Neural cell (in vitro differentiated cells): ENCODE data around the gene TM2D3. TPM values are rescaled to one million over a fixed set of nuclear protein-coding genes. Genes with fewer than 3 reads are reported as not detected.

Experiments
- H2AFZ ChIP-seq: fragments of 200-600, 300-800 bp; sonication (generic), shearing (Covaris generic); 2 replicates; pipeline ENCODE4 v1.6.0; 2014; ENCODE audit warnings: low read depth, mild to moderate bottlenecking, antibody characterized with exemption, low read length, moderate library complexity
- H3F3A ChIP-seq: fragments of 200-600 bp; shearing (Covaris generic); 2 replicates; pipeline ENCODE4 v1.6.1; 2016; ENCODE audit warnings: mild to moderate bottlenecking, moderate library complexity, mixed read lengths, antibody characterized with exemption, low read length; ENCODE audit not compliant: insufficient read depth, poor library complexity, severe bottlenecking
- H3K27ac ChIP-seq: fragments of 200-600, 300-800 bp; sonication (generic), shearing (Covaris generic); 2 replicates; pipeline ENCODE4 v1.5.1; 2014; ENCODE audit warnings: mild to moderate bottlenecking, low read length, moderate library complexity
- H3K27me3 ChIP-seq: fragments of 300-800, 200-600 bp; sonication (generic), shearing (Covaris generic); 2 replicates; pipeline ENCODE4 v1.6.0; 2014; ENCODE audit warnings: mild to moderate bottlenecking, low read depth, low read length, moderate library complexity; ENCODE audit not compliant: insufficient read depth
- H3K36me3 ChIP-seq: fragments of 300-800, 200-600 bp; sonication (generic), shearing (Covaris generic); 2 replicates; pipeline ENCODE4 v1.5.1; 2014; ENCODE audit warnings: mild to moderate bottlenecking, antibody characterized with exemption, low read length, moderate library complexity; ENCODE audit not compliant: insufficient read depth
- H3K4me2 ChIP-seq: fragments of 300-800, 200-600 bp; sonication (generic), shearing (Covaris generic); 2 replicates; pipeline ENCODE4 v1.6.0; 2014; ENCODE audit warnings: mild to moderate bottlenecking, low read length
- H3K4me3 ChIP-seq: fragments of 300-800, 200-600 bp; sonication (generic), shearing (Covaris generic); 2 replicates; pipeline ENCODE4 v1.5.1; 2014; ENCODE audit warnings: mild to moderate bottlenecking, low read length, moderate library complexity
- H3K79me2 ChIP-seq: fragments of 200-600 bp; shearing (Covaris generic); replicated peaks from 2 replicates; pipeline ENCODE4 v1.6.0; 2014; ENCODE audit warnings: mild to moderate bottlenecking, low read length, moderate library complexity; ENCODE audit not compliant: insufficient read depth
- H3K9ac ChIP-seq: fragments of 300-800, 200-600 bp; sonication (generic), shearing (Covaris generic); 2 replicates; pipeline ENCODE4 v1.6.1; 2016; ENCODE audit warnings: mild to moderate bottlenecking, low read length, mixed read lengths
- H3K9me2 ChIP-seq: fragments of 200-600 bp; shearing (Covaris generic); 2 replicates; pipeline ENCODE4 v1.6.1; 2016; ENCODE audit warnings: mild to moderate bottlenecking, low read length, mixed read lengths; ENCODE audit not compliant: insufficient read depth
- H3K9me3 ChIP-seq: fragments of 200-600, 300-800 bp; sonication (generic), shearing (Covaris generic); 2 replicates; pipeline ENCODE4 v1.6.1; 2016; ENCODE audit warnings: mild to moderate bottlenecking, mixed run types, low read length, moderate library complexity, mixed read lengths
- H4K20me1 ChIP-seq: fragments of 200-600 bp; shearing (Covaris generic); 2 replicates; pipeline ENCODE4 v1.6.1; 2016; ENCODE audit warnings: mild to moderate bottlenecking, mixed run types; ENCODE audit not compliant: insufficient read depth
- EP300 ChIP-seq: fragments of 450-650 bp; conservative IDR thresholded peaks from 2 replicates; pipeline ENCODE4 v1.6.1; 2014; ENCODE audit warnings: antibody characterized with exemption, mild to moderate bottlenecking, moderate library complexity; ENCODE audit not compliant: poor library complexity, severe bottlenecking
- EZH2 ChIP-seq: fragments of 200-600, 300-800 bp; shearing (Covaris generic), sonication (generic); IDR thresholded peaks from 2 replicates; pipeline ENCODE4 v1.6.1; 2014; ENCODE audit warnings: antibody characterized with exemption, low read length, borderline replicate concordance, mild to moderate bottlenecking; ENCODE audit not compliant: insufficient read depth, poor library complexity, severe bottlenecking
- MXI1 ChIP-seq: fragments of 450-650 bp; conservative IDR thresholded peaks from 2 replicates; pipeline ENCODE4 v1.6.1; 2014; ENCODE audit warnings: antibody characterized with exemption, mild to moderate bottlenecking; ENCODE audit not compliant: poor library complexity, severe bottlenecking
- POLR2AphosphoS5 ChIP-seq: IDR thresholded peaks from 2 replicates; pipeline ENCODE4 v1.6.1; 2012
- RAD21 ChIP-seq: fragments of 450-650 bp; conservative IDR thresholded peaks from 2 replicates; pipeline ENCODE4 v1.6.1; 2014; ENCODE audit warnings: antibody characterized with exemption, mild to moderate bottlenecking, moderate library complexity
- REST ChIP-seq: IDR thresholded peaks from 2 replicates; pipeline ENCODE4 v1.6.1; 2012; ENCODE audit warnings: borderline replicate concordance
- SMC3 ChIP-seq: fragments of 450-650 bp; conservative IDR thresholded peaks from 2 replicates; pipeline ENCODE4 v1.6.1; 2014; ENCODE audit warnings: antibody characterized with exemption, mild to moderate bottlenecking, moderate library complexity; ENCODE audit not compliant: poor library complexity
- TAF1 ChIP-seq: IDR thresholded peaks from 2 replicates; pipeline ENCODE4 v1.6.1; 2012; ENCODE audit warnings: low read depth
- polyA plus RNA-seq: library from polyadenylated mRNA; depleted of rRNA; stranded (reverse); fragments of >200 nt; gene quantifications from 2 replicates; pipeline ENCODE4 v1.2.3, GENCODE V29; 2014

Gene TM2D3
- polyA plus RNA-seq, 1 donor from 2014 or later, result 343 TPM

- Histone ChIP-seq H3K27me3 (no peaks in the 10 kb centered on the region), H3K27ac (no peak overlapping the region), H4K20me1 (no peaks in the 10 kb centered on the region), H3K4me3 (no peak overlapping the region), H3K4me2 (no peak overlapping the region), H3K36me3 (no peaks in the 10 kb centered on the region), H3K9me3 (no peaks in the 10 kb centered on the region), H2AFZ (no peak overlapping the region), H3F3A (no peaks in the 10 kb centered on the region), H3K9ac (no peak overlapping the region), H3K9me2 (no peaks in the 10 kb centered on the region), H3K79me2 (no peaks in the 10 kb centered on the region)
- TF ChIP-seq EP300 (no peak), POLR2AphosphoS5 (no peak), REST (no peak), TAF1 (no peak), MXI1 (no peak), EZH2 (no peak), SMC3 (no peak), RAD21 (no peak)
Observed at GRCh38 chr15:101611007-101611406, 41.2 kb downstream of the TM2D3 start.

GRCh38 chr15:101610611-101611000, 41.6 kb downstream of the TM2D3 start:
- Histone ChIP-seq H3K27ac (no peak overlapping the region), H3K9ac (no peak overlapping the region), H3K9me3 (no peaks in the 10 kb centered on the region), H4K20me1 (no peaks in the 10 kb centered on the region), H3K27me3 (no peaks in the 10 kb centered on the region), H3F3A (no peaks in the 10 kb centered on the region), H3K79me2 (no peaks in the 10 kb centered on the region), H3K4me3 (no peak overlapping the region), H3K4me2 (no peak overlapping the region), H2AFZ (no peak overlapping the region), H3K9me2 (no peaks in the 10 kb centered on the region), H3K36me3 (no peaks in the 10 kb centered on the region)
- no peak for TF ChIP-seq SMC3
- TF ChIP-seq MXI1, result no peak
- no peak for TF ChIP-seq POLR2AphosphoS5
- TF ChIP-seq REST, result no peak
